Measurements from ENCODE around the gene PDE6G.

Gene PDE6G

GRCh38 chr17:81693509-81694210 is 37.3 kb upstream of the PDE6G start:
- H3K4me3 ChIP-seq (replicated peaks; ENCODE audit: low read depth, low read length), result no peak overlapping the region
- no peak for TF ChIP-seq CTCF (IDR thresholded peaks at IDR 0.05; ENCODE audit: low read length, missing control alignments)
- no peak for DNase-seq (ENCODE audit: low read depth)

GRCh38 chr17:81691608-81692007 is 35.3 kb upstream of the PDE6G start:
- no peak for DNase-seq (ENCODE audit: low read depth)
- H3K4me3 ChIP-seq (replicated peaks; ENCODE audit: low read depth, low read length), result no peak overlapping the region
- no peak for TF ChIP-seq CTCF (IDR thresholded peaks at IDR 0.05; ENCODE audit: low read length, missing control alignments)

- no peak overlapping the region for H3K4me3 ChIP-seq (replicated peaks; ENCODE audit: low read depth, low read length)
- no peak for TF ChIP-seq CTCF (IDR thresholded peaks at IDR 0.05; ENCODE audit: low read length, missing control alignments)
- no peak for DNase-seq (ENCODE audit: low read depth)
Observed at GRCh38 chr17:81691196-81691595, 34.9 kb upstream of the PDE6G start.

- no peak overlapping the region for H3K4me3 ChIP-seq (replicated peaks; ENCODE audit: low read depth, low read length)
- DNase-seq (ENCODE audit: low read depth), result no peak
Observed at GRCh38 chr17:81690549-81690948, 34.2 kb upstream of the PDE6G start.

GRCh38 chr17:81690066-81690465 is 33.7 kb upstream of the PDE6G start:
- DNase-seq (ENCODE audit: low read depth), result no peak
- H3K4me3 ChIP-seq (replicated peaks; ENCODE audit: low read depth, low read length), result no peak overlapping the region
- no peak for TF ChIP-seq CTCF (IDR thresholded peaks at IDR 0.05; ENCODE audit: low read length, missing control alignments)

More at GRCh38 chr17:81690549-81690948, 34.2 kb upstream of the PDE6G start:
- no peak for TF ChIP-seq CTCF (IDR thresholded peaks at IDR 0.05; ENCODE audit: low read length, missing control alignments)

GRCh38 chr17:81688616-81689015 is 32.3 kb upstream of the PDE6G start:
- DNase-seq (ENCODE audit: low read depth), result no peak
- no peak for TF ChIP-seq CTCF (IDR thresholded peaks at IDR 0.05; ENCODE audit: low read length, missing control alignments)
- H3K4me3 ChIP-seq (replicated peaks; ENCODE audit: low read depth, low read length), result no peak overlapping the region

Data from fibroblast of pulmonary artery (primary cell).